H9 (cell line): ENCODE data around the gene RAB17. TPM values are rescaled to one million over a fixed set of nuclear protein-coding genes. Genes with fewer than 3 reads are reported as not detected.

Source experiments
- DNase-seq: peaks from one replicate; pipeline ENCODE4 v3.0.0-alpha.2; 2017
- H2AFZ ChIP-seq: one replicate; pipeline ENCODE4 v1.6.1; 2013; ENCODE audit warnings: mild to moderate bottlenecking, low read length, control low read depth, moderate library complexity
- H2AK5ac ChIP-seq: 2 replicates; pipeline ENCODE4 v1.6.1; 2013; ENCODE audit warnings: low read length, control low read depth, mixed read lengths; ENCODE audit not compliant: insufficient read length
- H2BK120ac ChIP-seq: one replicate; pipeline ENCODE4 v1.6.1; 2013; ENCODE audit warnings: low read depth, mild to moderate bottlenecking, low read length, control low read depth, inconsistent platforms; ENCODE audit not compliant: poor library complexity, severe bottlenecking
- H2BK12ac ChIP-seq: 2 replicates; pipeline ENCODE4 v1.6.1; 2013; ENCODE audit warnings: low read length, control low read depth, mixed read lengths, low read depth; ENCODE audit not compliant: insufficient read length
- H2BK15ac ChIP-seq: 2 replicates; pipeline ENCODE4 v1.6.1; 2013; ENCODE audit warnings: low read depth, low read length, control low read depth
- H2BK20ac ChIP-seq: one replicate; pipeline ENCODE4 v1.6.1; 2013; ENCODE audit warnings: low read depth, mild to moderate bottlenecking, low read length, control low read depth, inconsistent platforms; ENCODE audit not compliant: poor library complexity, severe bottlenecking
- H2BK5ac ChIP-seq: 2 replicates; pipeline ENCODE4 v1.6.1; 2013; ENCODE audit warnings: low read length, control low read depth, mixed read lengths; ENCODE audit not compliant: insufficient read length
- H3K14ac ChIP-seq: 2 replicates; pipeline ENCODE4 v1.6.1; 2013; ENCODE audit warnings: low read length, control low read depth; ENCODE audit not compliant: insufficient read depth
- H3K18ac ChIP-seq: 2 replicates; pipeline ENCODE4 v1.6.1; 2013; ENCODE audit warnings: low read depth, mild to moderate bottlenecking, mixed read lengths, low read length, control low read depth; ENCODE audit not compliant: insufficient read length
- H3K23ac ChIP-seq: 2 replicates; pipeline ENCODE4 v1.6.1; 2013; ENCODE audit warnings: low read length, control low read depth, mixed read lengths, low read depth; ENCODE audit not compliant: insufficient read length
- H3K23me2 ChIP-seq: 2 replicates; pipeline ENCODE4 v1.6.1; 2013; ENCODE audit warnings: low read depth, mild to moderate bottlenecking, mixed read lengths, low read length, control low read depth; ENCODE audit not compliant: insufficient read length, poor library complexity, severe bottlenecking
- H3K27ac ChIP-seq: 2 replicates; pipeline ENCODE4 v1.5.1; 2013; ENCODE audit warnings: low read length, control low read depth, mixed read lengths, low read depth; ENCODE audit not compliant: insufficient read length
- H3K27me3 ChIP-seq: 2 replicates; pipeline ENCODE4 v1.6.1; 2013; ENCODE audit warnings: low read length, control low read depth, inconsistent platforms; ENCODE audit not compliant: insufficient read depth
- H3K4ac ChIP-seq: 2 replicates; pipeline ENCODE4 v1.6.1; 2013; ENCODE audit warnings: low read depth, mild to moderate bottlenecking, control low read depth, inconsistent platforms, low read length, moderate library complexity
- H3K4me1 ChIP-seq: 2 replicates; pipeline ENCODE4 v1.6.1; 2013; ENCODE audit warnings: low read length, control low read depth, inconsistent platforms; ENCODE audit not compliant: insufficient read depth
- H3K4me2 ChIP-seq: 2 replicates; pipeline ENCODE4 v1.6.1; 2013; ENCODE audit warnings: low read length, control low read depth, mixed read lengths; ENCODE audit not compliant: insufficient read length, insufficient read depth
- H3K56ac ChIP-seq: 2 replicates; pipeline ENCODE4 v1.6.1; 2013; ENCODE audit warnings: low read depth, mild to moderate bottlenecking, mixed read lengths, low read length, control low read depth; ENCODE audit not compliant: insufficient read length
- H3K79me1 ChIP-seq: 2 replicates; pipeline ENCODE4 v1.6.1; 2013; ENCODE audit warnings: low read depth, mild to moderate bottlenecking, moderate library complexity, low read length, control low read depth, inconsistent platforms; ENCODE audit not compliant: insufficient read depth, poor library complexity, severe bottlenecking
- H3K79me2 ChIP-seq: 2 replicates; pipeline ENCODE4 v1.6.1; 2013; ENCODE audit warnings: low read length, control low read depth, inconsistent platforms; ENCODE audit not compliant: insufficient read depth
- H3K9ac ChIP-seq: 2 replicates; pipeline ENCODE4 v1.6.1; 2013; ENCODE audit warnings: low read length, control low read depth, mixed read lengths; ENCODE audit not compliant: insufficient read length; ENCODE audit errors: extremely low read depth
- H3K9me3 ChIP-seq: one replicate; pipeline ENCODE4 v1.6.1; 2013; ENCODE audit warnings: low read depth, low read length, inconsistent platforms; ENCODE audit not compliant: control insufficient read depth
- H3T11ph ChIP-seq: one replicate; pipeline ENCODE4 v1.6.1; 2013; ENCODE audit warnings: mild to moderate bottlenecking, low read length, control low read depth, inconsistent platforms
- H4K20me1 ChIP-seq: one replicate; pipeline ENCODE4 v1.6.1; 2013; ENCODE audit not compliant: control insufficient read depth, insufficient read length, insufficient read depth
- H4K5ac ChIP-seq: 2 replicates; pipeline ENCODE4 v1.6.1; 2013; ENCODE audit warnings: low read depth, mild to moderate bottlenecking, mixed read lengths, low read length, control low read depth; ENCODE audit not compliant: insufficient read length
- H4K8ac ChIP-seq: replicated peaks from 2 replicates; pipeline ENCODE4 v1.6.1; 2013; ENCODE audit warnings: low read length, control low read depth, mixed read lengths, low read depth; ENCODE audit not compliant: insufficient read length
- H4K91ac ChIP-seq: 2 replicates; pipeline ENCODE4 v1.6.1; 2013; ENCODE audit warnings: low read depth, mild to moderate bottlenecking, moderate library complexity, mixed read lengths, low read length, control low read depth; ENCODE audit not compliant: insufficient read length
- H3K27ac Mint-ChIP-seq, 3 experiments: 2 replicates in 2 of 3; 3 replicates in 1 of 3; pipeline ENCODE4 v1.8.0; 2020 to 2021; ENCODE audit warnings: mixed read lengths in 3 of 3, mild to moderate bottlenecking in 1 of 3, moderate library complexity in 1 of 3
- H3K27me3 Mint-ChIP-seq: 2 replicates; pipeline ENCODE4 v1.8.0; 2021; ENCODE audit warnings: low read depth, mild to moderate bottlenecking, moderate library complexity, mixed read lengths
- H3K36me3 Mint-ChIP-seq, 3 experiments: 2 replicates in 2 of 3; 3 replicates in 1 of 3; pipeline ENCODE4 v1.8.0; 2020 to 2021; ENCODE audit warnings: low read depth in 3 of 3, mixed read lengths in 3 of 3; ENCODE audit not compliant: insufficient read depth in 1 of 3
- H3K4me1 Mint-ChIP-seq, 2 experiments: 2 replicates each; pipeline ENCODE4 v1.8.0; 2020; ENCODE audit warnings: mixed read lengths in 2 of 2
- H3K4me3 Mint-ChIP-seq, 2 experiments: 2 replicates in 1 of 2; 3 replicates in 1 of 2; pipeline ENCODE4 v1.8.0; 2020 to 2021; ENCODE audit warnings: mild to moderate bottlenecking in 2 of 2, mixed read lengths in 2 of 2, moderate library complexity in 1 of 2
- H3K9me3 Mint-ChIP-seq, 2 experiments: 2 replicates in 1 of 2; 3 replicates in 1 of 2; pipeline ENCODE4 v1.8.0; 2020; ENCODE audit warnings: mild to moderate bottlenecking in 2 of 2, mixed read lengths in 2 of 2, moderate library complexity in 1 of 2
- CTCF ChIP-seq: fragments of 200-600 bp; sonication (generic); conservative IDR thresholded peaks from 3 replicates; pipeline ENCODE4 v1.8.0; 2021; ENCODE audit warnings: antibody characterized with exemption, mild to moderate bottlenecking
- WGBS: extraction: QIAGEN DNeasy Blood & Tissue Kit; methylation state at CpG from one replicate; pipeline ENCODE4 v1.1.7; 2013; ENCODE audit warnings: missing lambda C conversion rate, low lambda C conversion rate, mixed read lengths; ENCODE audit not compliant: insufficient read length; ENCODE audit errors: extremely low coverage; 5-methylcytosine and 5-hydroxymethylcytosine counted together
- total RNA-seq: library from RNA; stranded (reverse); gene quantifications from 2 replicates; pipeline ENCODE4 v1.2.1, GENCODE V29; 2021

RAB17 gene
- total RNA-seq, 1 experiment from 2014 or later: 31.9 TPM

DNA sequence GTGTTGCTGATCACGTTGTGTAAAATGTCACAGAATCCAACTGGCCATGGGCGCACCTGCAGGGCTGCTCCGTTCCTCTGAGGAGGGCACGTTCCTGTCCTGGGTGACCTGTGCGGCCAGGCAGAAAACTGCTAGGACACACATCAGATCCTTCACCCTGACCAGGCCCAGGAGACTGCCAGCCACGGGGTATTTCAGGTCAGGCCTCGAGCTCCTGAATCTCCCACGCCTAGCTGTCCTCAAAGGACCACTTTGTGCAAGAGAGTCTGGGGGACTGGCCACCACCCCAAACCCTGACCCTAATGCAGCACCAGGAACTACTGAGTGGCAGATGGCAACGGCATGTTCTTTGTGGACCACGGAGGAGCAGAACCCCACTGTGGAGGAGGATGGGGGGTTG lies 13.1 kb downstream of the RAB17 start:
- Histone ChIP-seq H3K9me3 (no peaks in the 10 kb centered on the region), H3K23ac (no peak overlapping the region), H3K27me3 (no peaks in the 10 kb centered on the region), H2BK15ac (no peak overlapping the region), H3K23me2 (no peaks in the 10 kb centered on the region), H3K4ac (no peak overlapping the region), H2BK12ac (no peak overlapping the region), H4K20me1 (no peaks in the 10 kb centered on the region), H2AFZ (no peak overlapping the region), H3K79me2 (no peaks in the 10 kb centered on the region), H3K14ac (no peak overlapping the region), H2BK20ac (no peak overlapping the region), H2BK120ac (no peak overlapping the region), H4K8ac (no peak overlapping the region), H4K5ac (no peak overlapping the region), H3K9ac (no peak overlapping the region), H3K79me1 (no peaks in the 10 kb centered on the region), H4K91ac (no peak overlapping the region), H3K4me1 (peaks cover 1% of the 10 kb centered on the region; the same call in 1 of the 2 replicates), H2AK5ac (no peak overlapping the region), H3K4me2 (no peak overlapping the region), H3K56ac (no peak overlapping the region), H2BK5ac (no peak overlapping the region), H3K27ac (no peak overlapping the region), H3K18ac (no peak overlapping the region), H3T11ph (no peak overlapping the region)
- no peaks in the 10 kb centered on the region for H3K9me3 Mint-ChIP-seq
- no peak overlapping the region; a peak in 2 of 7 replicates for H3K27ac Mint-ChIP-seq
- H3K4me1 Mint-ChIP-seq: peaks cover 11 to 13% of the 10 kb centered on the region in 2 experiments
- H3K4me3 Mint-ChIP-seq: no peak overlapping the region
- no peak for TF ChIP-seq CTCF
- H3K27me3 Mint-ChIP-seq: no peaks in the 10 kb centered on the region
- H3K36me3 Mint-ChIP-seq: peaks cover 0 to 35% (median 5%) of the 10 kb centered on the region in 3 experiments; a peak in 4 of 7 replicates
- WGBS: no CpG with 5 or more reads among the region's 10 CpGs
- no peak for DNase-seq
